Ovary (tissue), 9 donors: ENCODE measurements around the gene GRIK3. TPM values are rescaled to one million over a fixed set of nuclear protein-coding genes. Genes with fewer than 3 reads are reported as not detected.

Source experiments
- DNase-seq, 5 donors: peaks; one replicate each; pipeline ENCODE4 v3.0.0-alpha.2; 2019 to 2020
- H3K27ac ChIP-seq, 2 donors: fragments of 200-600 bp; one replicate each; pipeline versions ENCODE4 v1.5.1 to v1.8.0; 2019 to 2022
- H3K27me3 ChIP-seq: fragments of 200-600 bp; one replicate; pipeline ENCODE4 v1.8.0; 2022
- H3K36me3 ChIP-seq: fragments of 200-600 bp; sonication (generic); one replicate; pipeline ENCODE4 v1.5.1; 2019
- H3K4me1 ChIP-seq: one replicate; pipeline ENCODE4 v1.8.1; 2013; ENCODE audit warnings: mild to moderate bottlenecking, moderate library complexity; ENCODE audit not compliant: insufficient read depth
- H3K4me3 ChIP-seq: fragments of 200-600 bp; sonication (generic); one replicate; pipeline ENCODE4 v1.5.1; 2017
- H3K9me3 ChIP-seq, 2 donors: fragments of 200-600 bp in 1 of 2; sonication (generic) in 1 of 2; one replicate each; pipeline versions ENCODE4 v1.5.1 to v1.8.1; 2013 to 2019; ENCODE audit warnings: mild to moderate bottlenecking in 1 of 2, moderate library complexity in 1 of 2
- EP300 ChIP-seq: sonication (generic); formaldehyde crosslinking; IDR thresholded peaks from one replicate; pipeline ENCODE4 v1.6.1; 2017; ENCODE audit warnings: antibody characterized with exemption
- POLR2A ChIP-seq: fragments of 450-650 bp; IDR thresholded peaks from one replicate; pipeline ENCODE4 v1.6.1; 2017; ENCODE audit warnings: antibody characterized with exemption, mild to moderate bottlenecking, moderate library complexity
- WGBS, 3 donors: extraction: QIAGEN DNeasy Blood & Tissue Kit in 1 of 3; methylation state at CpG; one replicate each; pipeline versions ENCODE4 v1.1.5 to v1.1.7; 2013 to 2017; 5-methylcytosine and 5-hydroxymethylcytosine counted together
- intact Hi-C, 4 donors: fragments of 100-400 bp; cut with DNase I; formaldehyde crosslinking; loops; one replicate each; pipeline versions ENCODE4 v1.11.0 to v1.15.1; 2022 to 2023
- polyA plus RNA-seq, 2 donors: library from polyadenylated mRNA; stranded (reverse); fragments of 200-250 nt in 1 of 2; fragments of 350-450 nt in 1 of 2; fragmentation: Illumina TruSeq in 1 of 2; extraction: RNeasy Lipid Tissue Mini Kit (QIAGEN cat#74804) in 1 of 2; gene quantifications; one replicate each; pipeline ENCODE4 v1.2.3, GENCODE V29; 2013 to 2014
- total RNA-seq, 7 donors: library from RNA; depleted of rRNA in 2 of 7; stranded (reverse); fragments of >200 nt in 2 of 7; fragmentation: NEBNext Ultra II Directional in 3 of 7; extraction: Animal tissue kit (Norgen Biotek cat#: 25700) in 3 of 7; gene quantifications; one replicate each; pipeline versions ENCODE4 v1.1.0 to v1.2.4, GENCODE V29; 2016 to 2023
- TF ChIP-seq, protein P1 (sequence below), 3 donors: fragments of 450-650 bp in 2 of 3; fragments of 200-600 bp in 1 of 3; IDR thresholded peaks; one replicate each; pipeline versions ENCODE4 v1.5.1 to v1.8.0; 2016 to 2022; ENCODE audit warnings: antibody characterized with exemption in 3 of 3, mild to moderate bottlenecking in 1 of 3
- donor health status: DM: no; HTN: no; CAD: no; lungs with moderate emphysema.
- donor health status: DM: no; HTN: no; CAD: no.
- donor health status: Bipolar disorder and iron deficiency.
- donor health status: DM: yes; HTN: yes; CAD: no.
- donor health status: DM: no; HTN: no; CAD: no.
- donor health status: DM: yes; HTN: yes; CAD: no.

GRIK3 gene
- total and polyA plus RNA-seq, 9 donors = 0.11 to 0.97 (median 0.32) TPM; not detected in 2

DNA sequence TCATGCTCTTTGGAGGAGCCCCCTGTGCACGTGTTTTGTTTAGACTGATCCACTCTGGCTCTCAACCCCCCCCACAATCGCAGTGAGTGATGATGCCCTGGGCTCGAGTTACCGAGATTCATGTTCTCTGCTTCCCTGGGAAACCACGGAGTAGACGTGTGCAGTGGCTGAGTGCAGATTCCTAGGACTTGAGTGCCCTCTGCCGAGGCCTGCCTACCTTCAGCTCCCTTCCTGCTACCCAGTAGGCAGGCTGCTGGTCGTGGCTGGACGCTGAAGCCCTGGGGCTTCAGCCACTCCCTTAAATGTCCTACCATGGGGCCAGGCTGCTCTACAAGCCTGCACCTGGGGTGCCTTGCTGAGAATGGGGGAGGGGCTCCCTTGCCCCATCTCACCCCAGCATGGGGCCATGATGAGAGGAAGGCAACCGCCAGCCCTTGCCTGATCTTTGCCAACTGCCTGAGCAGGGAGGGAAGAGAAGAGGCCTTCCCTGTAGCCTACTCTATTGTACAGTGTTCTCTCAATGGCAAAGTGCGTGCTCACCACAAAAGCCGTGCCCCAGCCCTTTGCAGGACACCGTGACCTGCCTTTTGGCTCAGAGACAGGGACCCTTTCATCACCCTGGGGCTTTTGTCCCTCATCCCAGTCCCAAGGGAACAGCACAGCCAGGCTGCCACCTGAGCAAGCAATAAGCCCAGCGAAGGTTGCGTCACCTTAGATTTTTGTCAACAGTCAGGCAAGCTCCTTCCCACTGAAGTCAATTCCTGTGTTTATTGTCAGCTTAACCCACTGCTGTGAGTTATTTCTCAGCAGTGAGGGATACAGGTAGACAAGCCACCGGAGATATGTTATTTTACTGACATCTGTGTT is 4.1 kb upstream of the GRIK3 start:
- 18 to 23% (median 21%) methylated on average over 16 of the region's 16 CpGs for WGBS, 3 donors

DNA sequence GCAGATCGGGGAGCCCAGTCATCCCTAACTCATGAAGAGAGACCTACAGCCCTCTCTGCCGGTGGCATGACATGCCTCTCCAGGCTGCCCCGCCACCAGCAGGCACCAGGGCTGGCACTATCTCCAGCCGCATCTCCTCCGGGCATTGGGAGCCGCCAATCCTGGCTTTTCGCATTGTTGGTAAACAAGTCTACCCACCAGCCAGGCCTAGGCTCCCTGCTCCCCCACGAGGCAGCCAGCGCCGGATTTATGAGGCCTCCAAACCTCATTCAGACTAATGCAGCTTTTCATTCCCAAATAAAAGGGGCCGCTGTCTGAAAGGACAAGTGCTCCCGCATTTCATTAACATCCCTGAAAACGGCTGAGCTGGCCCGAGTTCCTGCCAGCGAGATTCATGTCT is 3.4 kb upstream of the GRIK3 start:
- TF ChIP-seq POLR2A = no peak
- TF ChIP-seq, protein P1, sequence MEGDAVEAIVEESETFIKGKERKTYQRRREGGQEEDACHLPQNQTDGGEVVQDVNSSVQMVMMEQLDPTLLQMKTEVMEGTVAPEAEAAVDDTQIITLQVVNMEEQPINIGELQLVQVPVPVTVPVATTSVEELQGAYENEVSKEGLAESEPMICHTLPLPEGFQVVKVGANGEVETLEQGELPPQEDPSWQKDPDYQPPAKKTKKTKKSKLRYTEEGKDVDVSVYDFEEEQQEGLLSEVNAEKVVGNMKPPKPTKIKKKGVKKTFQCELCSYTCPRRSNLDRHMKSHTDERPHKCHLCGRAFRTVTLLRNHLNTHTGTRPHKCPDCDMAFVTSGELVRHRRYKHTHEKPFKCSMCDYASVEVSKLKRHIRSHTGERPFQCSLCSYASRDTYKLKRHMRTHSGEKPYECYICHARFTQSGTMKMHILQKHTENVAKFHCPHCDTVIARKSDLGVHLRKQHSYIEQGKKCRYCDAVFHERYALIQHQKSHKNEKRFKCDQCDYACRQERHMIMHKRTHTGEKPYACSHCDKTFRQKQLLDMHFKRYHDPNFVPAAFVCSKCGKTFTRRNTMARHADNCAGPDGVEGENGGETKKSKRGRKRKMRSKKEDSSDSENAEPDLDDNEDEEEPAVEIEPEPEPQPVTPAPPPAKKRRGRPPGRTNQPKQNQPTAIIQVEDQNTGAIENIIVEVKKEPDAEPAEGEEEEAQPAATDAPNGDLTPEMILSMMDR (IDR thresholded peaks at IDR 0.05) = no peak
- no peak for TF ChIP-seq EP300
- no peaks in the 10 kb centered on the region for H3K36me3 ChIP-seq
- peaks cover 2% of the 10 kb centered on the region for H3K4me1 ChIP-seq
- H3K9me3 ChIP-seq = no peaks in the 10 kb centered on the region
- DNase-seq = no peak
- WGBS, 3 donors = 5 to 16% (median 5%) methylated on average over 15 of the region's 15 CpGs
- no peaks in the 10 kb centered on the region for H3K27me3 ChIP-seq
- no peak overlapping the region for H3K4me3 ChIP-seq
- intact Hi-C loops = no loop called here
- H3K27ac ChIP-seq = no peak overlapping the region

More for the DNA sequence above, 4.1 kb upstream of the GRIK3 start:
- H3K36me3 ChIP-seq = no peaks in the 10 kb centered on the region
- H3K4me3 ChIP-seq = no peak overlapping the region
- DNase-seq = no peak
- intact Hi-C loops = no loop called here
- H3K27me3 ChIP-seq = no peaks in the 10 kb centered on the region
- H3K27ac ChIP-seq = no peak overlapping the region
- no peak for TF ChIP-seq EP300
- no peak for TF ChIP-seq POLR2A
- TF ChIP-seq, protein P1 (IDR thresholded peaks at IDR 0.05) = no peak
- H3K4me1 ChIP-seq = peaks cover 1% of the 10 kb centered on the region
- no peaks in the 10 kb centered on the region for H3K9me3 ChIP-seq

DNA sequence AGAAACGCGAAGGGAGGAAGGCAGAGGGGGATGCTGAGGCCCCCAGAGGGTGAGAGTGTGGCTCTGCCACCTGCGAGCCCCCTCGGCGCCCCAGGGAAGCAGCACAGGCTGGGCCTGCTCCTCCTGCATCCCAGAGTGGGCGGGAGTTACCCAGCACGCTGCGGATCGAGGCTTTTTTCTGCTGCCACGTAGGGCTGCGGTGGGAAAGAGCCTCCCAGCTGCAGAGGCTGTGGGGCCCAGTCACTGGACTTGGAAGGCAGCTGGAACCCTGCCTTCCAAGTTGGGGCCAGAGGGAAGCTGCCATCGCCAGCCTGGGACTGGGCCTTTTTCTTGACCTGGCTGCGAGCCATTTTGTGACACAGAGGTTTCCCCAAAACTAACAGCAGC is 2.3 kb upstream of the GRIK3 start:
- DNase-seq = no peak
- Histone ChIP-seq H3K9me3 (no peaks in the 10 kb centered on the region), H3K4me1 (peaks cover 2% of the 10 kb centered on the region), H3K36me3 (no peaks in the 10 kb centered on the region), H3K27ac (no peak overlapping the region), H3K27me3 (no peaks in the 10 kb centered on the region), H3K4me3 (no peak overlapping the region)
- intact Hi-C loops = no loop called here
- TF ChIP-seq POLR2A (no peak), EP300 (no peak)
- TF ChIP-seq, protein P1 (IDR thresholded peaks at IDR 0.05) = no peak
- WGBS, 3 donors = 5 to 9% (median 6%) methylated on average over 13 of the region's 13 CpGs

DNA sequence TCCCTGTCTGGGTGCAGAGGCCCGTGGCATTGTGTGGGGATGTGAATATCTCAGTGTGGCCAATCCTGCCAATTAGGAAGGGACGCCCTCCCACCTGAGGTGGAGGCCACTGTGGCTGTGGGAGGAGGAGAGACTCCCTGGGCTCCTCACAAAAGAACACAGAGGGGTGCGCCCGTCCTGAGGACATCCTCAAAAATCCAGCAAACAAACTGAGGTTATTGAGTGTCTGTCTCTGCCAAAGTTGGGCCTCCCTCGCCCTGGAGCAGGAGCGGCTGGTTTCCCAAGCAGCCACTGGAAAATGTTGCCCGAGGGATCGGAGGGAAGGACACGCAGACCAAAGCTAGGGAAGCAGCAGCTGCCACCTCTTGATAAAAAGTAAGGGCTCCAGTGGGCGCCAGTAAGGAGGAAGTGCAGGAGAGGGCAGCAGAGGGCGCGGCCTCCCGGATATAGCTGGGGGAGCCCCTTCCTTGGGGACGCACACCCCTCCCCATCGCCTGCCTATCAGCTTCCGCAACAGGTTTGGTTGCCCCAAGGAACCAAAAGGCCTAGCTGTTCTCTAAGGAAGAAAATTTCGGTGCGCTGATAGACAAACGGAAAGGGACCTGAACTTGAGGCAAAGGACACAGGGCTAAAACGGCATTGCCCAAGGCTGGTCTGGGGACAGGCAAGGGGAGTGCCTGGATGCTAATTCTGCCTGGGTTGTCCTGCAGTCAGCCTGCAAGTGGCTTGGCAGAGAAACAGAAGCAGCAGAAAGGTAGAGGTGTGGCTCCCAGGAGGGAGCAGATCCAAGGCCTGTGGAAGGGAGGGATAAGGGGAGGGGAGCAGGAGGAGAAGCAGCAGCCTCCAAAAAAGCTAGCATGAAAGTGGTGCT is 1.7 kb upstream of the GRIK3 start:
- TF ChIP-seq POLR2A (no peak), EP300 (no peak)
- TF ChIP-seq, protein P1 (IDR thresholded peaks at IDR 0.05) = no peak
- no peak overlapping the region for H3K27ac ChIP-seq
- 5 to 8% (median 6%) methylated on average over 20 of the region's 20 CpGs for whole genome bisulfite sequencing, 3 donors
- intact Hi-C loops = no loop called here
- DNase-seq = no peak
- no peaks in the 10 kb centered on the region for H3K27me3 ChIP-seq
- peaks cover 2% of the 10 kb centered on the region for H3K4me1 ChIP-seq
- no peak overlapping the region for H3K4me3 ChIP-seq
- H3K9me3 ChIP-seq = no peaks in the 10 kb centered on the region
- no peaks in the 10 kb centered on the region for H3K36me3 ChIP-seq
